GM06990 (cell line): ENCODE results near the gene PHTF1.

Source experiments
- DNase-seq: peaks from one replicate; pipeline ENCODE4 v3.0.0-alpha.2; 2011; ENCODE audit not compliant: insufficient read length; ENCODE audit errors: extremely low read depth
- H3K27me3 ChIP-seq: replicated peaks from 2 replicates; pipeline ENCODE4 v1.6.0; 2011; ENCODE audit warnings: low read length; ENCODE audit not compliant: control insufficient read depth, insufficient read depth
- H3K36me3 ChIP-seq: 2 replicates; pipeline ENCODE4 v1.5.1; 2011; ENCODE audit warnings: low read length; ENCODE audit not compliant: control insufficient read depth, insufficient read depth
- H3K4me3 ChIP-seq: replicated peaks from 2 replicates; pipeline ENCODE4 v1.5.1; 2011; ENCODE audit warnings: low read depth, mild to moderate bottlenecking, control low read depth, low read length
- CTCF ChIP-seq: IDR thresholded peaks from 2 replicates; pipeline ENCODE4 v1.5.1; 2011; ENCODE audit warnings: low read length, control low read depth, mild to moderate bottlenecking, inconsistent platforms; ENCODE audit not compliant: insufficient read depth, poor library complexity, severe bottlenecking

Gene PHTF1

GRCh38 chr1:113770031-113770430 is 10.7 kb upstream of the PHTF1 start:
- H3K4me3 ChIP-seq: no peak overlapping the region
- no peak for DNase-seq
- no peak for TF ChIP-seq CTCF
- peaks cover 4% of the 10 kb centered on the region for H3K36me3 ChIP-seq
- H3K27me3 ChIP-seq: no peaks in the 10 kb centered on the region

- Histone ChIP-seq H3K36me3 (peaks cover 4% of the 10 kb centered on the region), H3K27me3 (no peaks in the 10 kb centered on the region), H3K4me3 (no peak overlapping the region)
- no peak for TF ChIP-seq CTCF
- no peak for DNase-seq
These were observed 10.3 kb upstream of the PHTF1 start for GRCh38 chr1:113769601-113769970.

- Histone ChIP-seq H3K27me3 (no peaks in the 10 kb centered on the region), H3K36me3 (peaks cover 4% of the 10 kb centered on the region), H3K4me3 (no peak overlapping the region)
- no peak for TF ChIP-seq CTCF
- DNase-seq: no peak
These were observed 9.8 kb upstream of the PHTF1 start for GRCh38 chr1:113768916-113769600.

GRCh38 chr1:113765306-113766230 is 6.3 kb upstream of the PHTF1 start:
- no peak for TF ChIP-seq CTCF
- H3K27me3 ChIP-seq: no peaks in the 10 kb centered on the region
- peaks cover 4% of the 10 kb centered on the region for H3K36me3 ChIP-seq
- H3K4me3 ChIP-seq: no peak overlapping the region
- DNase-seq: no peak

- no peak for DNase-seq
- H3K36me3 ChIP-seq: peaks cover 4% of the 10 kb centered on the region
- no peaks in the 10 kb centered on the region for H3K27me3 ChIP-seq
- no peak for TF ChIP-seq CTCF
- H3K4me3 ChIP-seq: no peak overlapping the region
These were observed 4.4 kb upstream of the PHTF1 start for GRCh38 chr1:113763661-113764060.
